Fibroblast of lung (primary cell): Measurements from ENCODE around the gene KRT82. TPM values are rescaled to one million over a fixed set of nuclear protein-coding genes. Genes with fewer than 3 reads are reported as not detected.

Experiments used
- DNase-seq, 2 donors: peaks; one replicate each; pipeline versions ENCODE4 v3.0.0 to v3.0.0-alpha.2; 2010; ENCODE audit warnings: low read depth in 2 of 2
- H2AFZ ChIP-seq: 2 replicates; pipeline ENCODE4 v1.5.1; 2012; ENCODE audit warnings: low read length, control low read depth, inconsistent platforms
- H3K27ac ChIP-seq: 2 replicates; pipeline ENCODE4 v1.5.1; 2011; ENCODE audit warnings: low read length, control low read depth; ENCODE audit not compliant: insufficient read depth
- H3K27me3 ChIP-seq: 2 replicates; pipeline ENCODE4 v1.5.1; 2011; ENCODE audit warnings: mild to moderate bottlenecking, low read length; ENCODE audit not compliant: control insufficient read depth, insufficient read depth
- H3K36me3 ChIP-seq: 2 replicates; pipeline ENCODE4 v1.5.1; 2011; ENCODE audit warnings: low read length; ENCODE audit not compliant: control insufficient read depth, insufficient read depth
- H3K4me1 ChIP-seq: 2 replicates; pipeline ENCODE4 v1.5.1; 2011; ENCODE audit warnings: low read length; ENCODE audit not compliant: control insufficient read depth, insufficient read depth; ENCODE audit errors: extremely low read depth
- H3K4me2 ChIP-seq: 2 replicates; pipeline ENCODE4 v1.5.1; 2011; ENCODE audit warnings: low read length, control low read depth; ENCODE audit not compliant: insufficient read depth; ENCODE audit errors: extremely low read depth
- H3K4me3 ChIP-seq, 4 experiments: fragments of 200-600 bp in 1 of 4; sonication (generic) in 1 of 4; replicated peaks in 1 of 4; 2 replicates each; pipeline ENCODE4 v1.5.1; 2011 to 2016; ENCODE audit warnings: low read length in 4 of 4, low read depth in 3 of 4, mild to moderate bottlenecking in 3 of 4, control low read depth in 2 of 4, inconsistent platforms in 1 of 4, mixed read lengths in 1 of 4; ENCODE audit not compliant: insufficient read depth in 1 of 4; ENCODE audit errors: control extremely low read depth in 1 of 4
- H3K79me2 ChIP-seq: 2 replicates; pipeline ENCODE4 v1.5.1; 2012; ENCODE audit warnings: mild to moderate bottlenecking, low read length, inconsistent platforms; ENCODE audit not compliant: control insufficient read depth, insufficient read depth
- H3K9ac ChIP-seq: 2 replicates; pipeline ENCODE4 v1.5.1; 2011; ENCODE audit warnings: mild to moderate bottlenecking, low read length, control low read depth; ENCODE audit not compliant: insufficient read depth
- H3K9me3 ChIP-seq: 2 replicates; pipeline ENCODE4 v1.5.1; 2012; ENCODE audit warnings: low read depth, low read length; ENCODE audit not compliant: control insufficient read depth, insufficient read depth
- H4K20me1 ChIP-seq: 2 replicates; pipeline ENCODE4 v1.5.1; 2011; ENCODE audit warnings: low read length; ENCODE audit not compliant: control insufficient read depth, insufficient read depth; ENCODE audit errors: extremely low read depth
- EZH2 ChIP-seq: IDR thresholded peaks from 2 replicates; pipeline ENCODE4 v1.5.1; 2012; ENCODE audit warnings: low read length, control low read depth, mild to moderate bottlenecking; ENCODE audit errors: missing control alignments
- polyA plus RNA-seq, 2 donors: library from polyadenylated mRNA; depleted of rRNA in 1 of 2; stranded (reverse) in 1 of 2; unstranded in 1 of 2; fragments of >200 nt; gene quantifications; 2 replicates each; pipeline ENCODE4 v1.2.1, GENCODE V29; 2011 to 2012; ENCODE audit warnings: missing spikeins in 1 of 2
- total RNA-seq: library from RNA; depleted of rRNA; stranded (reverse); fragments of >200 nt; gene quantifications from 2 replicates; pipeline ENCODE4 v1.2.1, GENCODE V29; 2014
- TF ChIP-seq, protein P1 (sequence below), 2 donors: IDR thresholded peaks in 1 of 2; conservative IDR thresholded peaks in 1 of 2; 1 replicate in 1 of 2; 2 replicates in 1 of 2; pipeline ENCODE4 v1.5.1; 2011 to 2012; ENCODE audit warnings: low read length in 2 of 2, control low read depth in 1 of 2, inconsistent platforms in 1 of 2, low read depth in 1 of 2, mild to moderate bottlenecking in 1 of 2

Gene KRT82
- total and polyA plus RNA-seq, 2 donors (not counting 1 experiment from before 2014, with no cell fraction given): not detected

DNA sequence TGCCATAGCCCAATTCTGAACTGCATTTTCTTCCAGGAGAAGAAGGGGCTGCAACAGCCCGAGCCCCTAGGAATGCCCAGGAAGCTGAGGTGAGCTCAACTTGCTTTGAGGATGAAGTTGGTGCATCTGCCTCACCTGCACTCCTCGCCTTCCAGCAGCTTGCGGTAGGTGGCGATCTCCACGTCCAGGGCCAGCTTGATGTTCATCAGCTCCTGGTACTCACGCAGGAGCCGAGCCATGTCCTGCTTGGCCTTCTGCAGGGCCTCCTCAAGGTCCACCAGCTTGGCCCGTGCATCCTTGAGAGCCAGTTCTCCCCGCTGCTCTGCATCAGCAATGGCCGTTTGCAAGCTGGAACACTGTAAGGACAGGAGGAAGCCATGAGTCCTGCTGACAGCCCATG is 22.0 kb upstream of the KRT82 start:
- Histone ChIP-seq H3K4me2 (no peak overlapping the region), H3K36me3 (no peaks in the 10 kb centered on the region), H3K27me3 (peaks cover 4% of the 10 kb centered on the region), H4K20me1 (no peaks in the 10 kb centered on the region), H3K79me2 (no peaks in the 10 kb centered on the region), H3K27ac (no peak overlapping the region), H3K9ac (no peak overlapping the region), H3K9me3 (no peaks in the 10 kb centered on the region), H3K4me3 (no peak overlapping the region), H2AFZ (no peak overlapping the region), H3K4me1 (no peaks in the 10 kb centered on the region)
- no peak for DNase-seq
- TF ChIP-seq EZH2: no peak
- TF ChIP-seq, protein P1, sequence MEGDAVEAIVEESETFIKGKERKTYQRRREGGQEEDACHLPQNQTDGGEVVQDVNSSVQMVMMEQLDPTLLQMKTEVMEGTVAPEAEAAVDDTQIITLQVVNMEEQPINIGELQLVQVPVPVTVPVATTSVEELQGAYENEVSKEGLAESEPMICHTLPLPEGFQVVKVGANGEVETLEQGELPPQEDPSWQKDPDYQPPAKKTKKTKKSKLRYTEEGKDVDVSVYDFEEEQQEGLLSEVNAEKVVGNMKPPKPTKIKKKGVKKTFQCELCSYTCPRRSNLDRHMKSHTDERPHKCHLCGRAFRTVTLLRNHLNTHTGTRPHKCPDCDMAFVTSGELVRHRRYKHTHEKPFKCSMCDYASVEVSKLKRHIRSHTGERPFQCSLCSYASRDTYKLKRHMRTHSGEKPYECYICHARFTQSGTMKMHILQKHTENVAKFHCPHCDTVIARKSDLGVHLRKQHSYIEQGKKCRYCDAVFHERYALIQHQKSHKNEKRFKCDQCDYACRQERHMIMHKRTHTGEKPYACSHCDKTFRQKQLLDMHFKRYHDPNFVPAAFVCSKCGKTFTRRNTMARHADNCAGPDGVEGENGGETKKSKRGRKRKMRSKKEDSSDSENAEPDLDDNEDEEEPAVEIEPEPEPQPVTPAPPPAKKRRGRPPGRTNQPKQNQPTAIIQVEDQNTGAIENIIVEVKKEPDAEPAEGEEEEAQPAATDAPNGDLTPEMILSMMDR (conservative IDR thresholded peaks at IDR 0.05 in 1 of 2, IDR thresholded peaks at IDR 0.05 in 1 of 2; ENCODE audit: low read depth in 1 of 2, low read length in 2 of 2): no peak

DNA sequence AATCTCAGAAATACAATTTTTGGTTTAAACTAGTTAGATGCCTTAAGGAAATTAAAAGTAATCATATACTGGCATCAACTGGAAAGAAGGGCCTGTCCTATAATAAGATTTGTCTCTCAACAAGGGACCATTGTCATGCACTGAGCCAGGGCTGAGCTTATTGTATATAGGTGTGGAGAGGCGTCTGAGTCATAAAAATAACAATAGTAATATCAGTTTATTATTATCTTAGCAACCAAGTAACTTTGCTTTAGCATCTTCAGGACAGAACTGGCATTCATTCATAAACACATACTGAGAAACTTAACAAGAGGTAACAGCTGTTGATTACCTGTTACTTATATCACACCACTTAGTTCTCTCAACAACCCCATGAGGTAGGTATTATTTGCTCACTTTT is 20.9 kb upstream of the KRT82 start:
- Histone ChIP-seq H3K4me1 (no peaks in the 10 kb centered on the region), H3K4me2 (no peak overlapping the region), H3K36me3 (no peaks in the 10 kb centered on the region), H3K27ac (no peak overlapping the region), H4K20me1 (no peaks in the 10 kb centered on the region), H3K79me2 (no peaks in the 10 kb centered on the region), H3K9ac (no peak overlapping the region), H3K4me3 (no peak overlapping the region), H2AFZ (no peak overlapping the region), H3K27me3 (peaks cover 4% of the 10 kb centered on the region), H3K9me3 (no peaks in the 10 kb centered on the region)
- TF ChIP-seq, protein P1 (conservative IDR thresholded peaks at IDR 0.05 in 1 of 2, IDR thresholded peaks at IDR 0.05 in 1 of 2; ENCODE audit: low read depth in 1 of 2, low read length in 2 of 2): no peak
- no peak for TF ChIP-seq EZH2
- DNase-seq: no peak

DNA sequence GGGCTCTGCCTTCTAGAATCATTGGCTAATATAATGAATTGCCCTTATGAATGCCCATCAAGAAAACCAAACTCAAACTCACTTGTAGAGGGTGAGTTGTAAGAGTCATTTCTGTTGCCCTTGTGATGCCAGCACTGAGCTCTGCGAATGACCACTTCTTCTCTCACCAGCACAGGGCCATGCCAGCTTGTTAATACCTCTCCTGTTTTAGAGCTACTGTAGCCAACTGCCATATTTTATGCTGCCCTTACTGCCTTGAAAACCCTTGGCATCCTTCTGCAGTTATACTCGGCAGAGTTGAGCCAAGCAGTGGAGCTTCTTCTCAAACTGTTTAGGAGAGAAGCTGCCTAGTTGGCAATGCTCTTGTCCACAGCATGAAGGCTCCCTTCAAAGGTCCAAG is 19.9 kb upstream of the KRT82 start:
- DNase-seq: no peak
- no peak overlapping the region for H2AFZ ChIP-seq
- no peak overlapping the region for H3K4me3 ChIP-seq
- no peaks in the 10 kb centered on the region for H3K79me2 ChIP-seq
- H3K27me3 ChIP-seq: peaks cover 5% of the 10 kb centered on the region
- no peak overlapping the region for H3K4me2 ChIP-seq
- no peaks in the 10 kb centered on the region for H4K20me1 ChIP-seq
- H3K36me3 ChIP-seq: no peaks in the 10 kb centered on the region
- H3K27ac ChIP-seq: no peak overlapping the region
- H3K9ac ChIP-seq: no peak overlapping the region
- no peak for TF ChIP-seq EZH2
- TF ChIP-seq, protein P1 (conservative IDR thresholded peaks at IDR 0.05 in 1 of 2, IDR thresholded peaks at IDR 0.05 in 1 of 2; ENCODE audit: low read depth in 1 of 2, low read length in 2 of 2): no peak
- no peaks in the 10 kb centered on the region for H3K9me3 ChIP-seq
- H3K4me1 ChIP-seq: no peaks in the 10 kb centered on the region
